Neural crest cell (in vitro differentiated cells): ENCODE measurements around the gene DLEC1. TPM values are rescaled to one million over a fixed set of nuclear protein-coding genes. Genes with fewer than 3 reads are reported as not detected.
"Not testable (repeated sequence)": the region's sequence is repeated elsewhere in the genome, so short reads cannot be mapped to it uniquely, and the experiment has no call there.

Experiments
- DNase-seq: peaks from one replicate; pipeline ENCODE4 v3.0.0; 2021; ENCODE audit warnings: low read depth, mixed read lengths, low spot score
- H3K27ac Mint-ChIP-seq: one replicate; pipeline ENCODE4 v1.8.0; 2021; ENCODE audit warnings: mild to moderate bottlenecking, mixed read lengths; ENCODE audit not compliant: unreplicated experiment
- H3K27me3 Mint-ChIP-seq: 2 replicates; pipeline ENCODE4 v1.8.0; 2021; ENCODE audit warnings: low read depth, mild to moderate bottlenecking, mixed read lengths
- H3K36me3 Mint-ChIP-seq: 2 replicates; pipeline ENCODE4 v1.8.0; 2021; ENCODE audit warnings: low read depth, mild to moderate bottlenecking, mixed read lengths
- H3K4me1 Mint-ChIP-seq: 2 replicates; pipeline ENCODE4 v1.8.0; 2021; ENCODE audit warnings: mixed read lengths
- H3K4me3 Mint-ChIP-seq: one replicate; pipeline ENCODE4 v1.8.0; 2021; ENCODE audit warnings: mild to moderate bottlenecking, mixed read lengths
- H3K9me3 Mint-ChIP-seq: 2 replicates; pipeline ENCODE4 v1.8.0; 2021; ENCODE audit warnings: mixed read lengths
- CTCF ChIP-seq: fragments of 200-600 bp; sonication (generic); conservative IDR thresholded peaks from 2 replicates; pipeline ENCODE4 v1.5.0; 2021; ENCODE audit warnings: antibody characterized with exemption, mild to moderate bottlenecking
- total RNA-seq: library from RNA; stranded (reverse); gene quantifications from 2 replicates; pipeline ENCODE4 v1.2.1, GENCODE V29; 2021

DLEC1 gene
- total RNA-seq, 1 donor from 2014 or later = 1.3 TPM

DNA sequence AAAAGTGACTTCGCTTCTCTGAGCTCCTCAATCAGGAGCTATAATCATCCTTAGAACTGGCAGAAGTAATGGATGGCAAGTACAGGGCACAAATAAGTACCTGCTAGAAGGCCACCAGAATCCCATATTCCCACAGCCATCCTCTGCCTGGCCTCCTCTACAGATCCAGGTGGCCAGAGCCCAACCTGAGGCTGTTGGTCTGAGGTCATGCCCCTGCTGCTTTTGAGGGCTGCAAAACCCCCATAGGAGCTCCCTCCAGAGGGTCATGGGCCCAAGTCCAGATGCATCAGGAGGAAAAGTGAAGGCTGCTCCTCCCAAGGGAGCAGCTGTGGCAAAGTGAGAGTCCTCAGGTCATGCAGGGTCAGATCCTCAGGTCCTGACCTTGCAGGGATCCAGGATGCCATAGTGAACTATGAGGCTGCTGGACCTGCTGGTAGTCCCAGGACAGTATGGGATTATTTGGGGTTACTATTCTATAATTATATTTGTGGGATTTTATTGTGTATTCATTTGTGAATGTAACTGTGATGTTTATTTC, 6.6 kb upstream of the DLEC1 start:
- H3K4me1 Mint-ChIP-seq = peaks cover 10% of the 10 kb centered on the region
- H3K27me3 Mint-ChIP-seq = peaks cover 17% of the 10 kb centered on the region
- TF ChIP-seq CTCF = no peak
- H3K9me3 Mint-ChIP-seq = no peaks in the 10 kb centered on the region
- peak overlapping the region; percentile 45 for H3K4me3 Mint-ChIP-seq
- H3K36me3 Mint-ChIP-seq = no peaks in the 10 kb centered on the region
- H3K27ac Mint-ChIP-seq = no peak overlapping the region
- DNase-seq = no peak

GRCh38 chr3:38033586-38033985, 5.4 kb upstream of the DLEC1 start:
- H3K36me3 Mint-ChIP-seq, H3K27me3 Mint-ChIP-seq: not testable (repeated sequence)

GRCh38 chr3:38034335-38034734, 4.7 kb upstream of the DLEC1 start:
- H3K4me3 Mint-ChIP-seq, H3K36me3 Mint-ChIP-seq, H3K9me3 Mint-ChIP-seq, H3K27ac Mint-ChIP-seq, DNase-seq, H3K4me1 Mint-ChIP-seq: not testable (repeated sequence)
- H3K27me3 Mint-ChIP-seq = peaks cover 14% of the 10 kb centered on the region

More at GRCh38 chr3:38033586-38033985, 5.4 kb upstream of the DLEC1 start:
- H3K4me1 Mint-ChIP-seq, H3K9me3 Mint-ChIP-seq, H3K27ac Mint-ChIP-seq, DNase-seq: not testable (repeated sequence)
- peak overlapping the region; percentile 42 for H3K4me3 Mint-ChIP-seq

GRCh38 chr3:38036286-38036685, 2.7 kb upstream of the DLEC1 start:
- Mint-ChIP-seq H3K27ac (no peak overlapping the region), H3K4me1 (peaks cover 16% of the 10 kb centered on the region), H3K4me3 (no peak overlapping the region), H3K9me3 (no peaks in the 10 kb centered on the region), H3K27me3 (peaks cover 25% of the 10 kb centered on the region), H3K36me3 (no peaks in the 10 kb centered on the region)
- DNase-seq = no peak
- TF ChIP-seq CTCF = no peak

DNA sequence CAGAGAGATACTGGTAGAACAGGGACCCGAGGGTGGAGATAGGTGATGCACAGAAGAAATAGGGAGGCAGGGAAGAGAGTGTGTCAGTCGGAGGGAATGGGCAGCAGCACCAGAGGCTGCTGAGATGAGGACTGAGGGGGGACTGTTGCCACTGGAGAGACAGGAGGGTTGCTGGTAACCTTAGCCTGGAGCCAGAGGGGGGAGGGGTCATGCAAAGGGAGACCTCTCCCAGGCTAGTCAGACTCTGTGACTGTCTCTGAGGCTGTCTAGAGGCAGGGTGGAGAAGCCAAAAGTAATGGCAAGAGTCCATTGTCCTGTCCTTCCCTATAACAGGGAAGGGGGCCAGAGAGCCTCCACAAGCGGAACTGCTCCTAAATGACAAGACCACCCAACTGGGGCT, 2.1 kb upstream of the DLEC1 start:
- H3K27me3 Mint-ChIP-seq = peaks cover 26% of the 10 kb centered on the region
- H3K9me3 Mint-ChIP-seq = no peaks in the 10 kb centered on the region
- peaks cover 16% of the 10 kb centered on the region for H3K4me1 Mint-ChIP-seq
- no peak for DNase-seq
- no peak for TF ChIP-seq CTCF
- H3K4me3 Mint-ChIP-seq = peak overlapping the region; percentile 21
- H3K36me3 Mint-ChIP-seq = no peaks in the 10 kb centered on the region
- H3K27ac Mint-ChIP-seq = no peak overlapping the region

GRCh38 chr3:38038447-38038911, 529 bp upstream of the DLEC1 start:
- H3K4me1 Mint-ChIP-seq = peaks cover 16% of the 10 kb centered on the region
- no peaks in the 10 kb centered on the region for H3K9me3 Mint-ChIP-seq
- H3K4me3 Mint-ChIP-seq = peak overlapping the region; percentile 66
- DNase-seq = no peak
- H3K36me3 Mint-ChIP-seq = no peaks in the 10 kb centered on the region
- no peak overlapping the region for H3K27ac Mint-ChIP-seq
- H3K27me3 Mint-ChIP-seq = peaks cover 30% of the 10 kb centered on the region
- no peak for TF ChIP-seq CTCF
